ENCODE measurements around the gene PCSK2. TPM values are rescaled to one million over a fixed set of nuclear protein-coding genes. Genes with fewer than 3 reads are reported as not detected.
A peak's percentile ranks its signal among the peaks of the same experiment; 100 is the strongest.

Gene PCSK2
- total RNA-seq, 1 donor from 2014 or later = 28.7 TPM

DNA sequence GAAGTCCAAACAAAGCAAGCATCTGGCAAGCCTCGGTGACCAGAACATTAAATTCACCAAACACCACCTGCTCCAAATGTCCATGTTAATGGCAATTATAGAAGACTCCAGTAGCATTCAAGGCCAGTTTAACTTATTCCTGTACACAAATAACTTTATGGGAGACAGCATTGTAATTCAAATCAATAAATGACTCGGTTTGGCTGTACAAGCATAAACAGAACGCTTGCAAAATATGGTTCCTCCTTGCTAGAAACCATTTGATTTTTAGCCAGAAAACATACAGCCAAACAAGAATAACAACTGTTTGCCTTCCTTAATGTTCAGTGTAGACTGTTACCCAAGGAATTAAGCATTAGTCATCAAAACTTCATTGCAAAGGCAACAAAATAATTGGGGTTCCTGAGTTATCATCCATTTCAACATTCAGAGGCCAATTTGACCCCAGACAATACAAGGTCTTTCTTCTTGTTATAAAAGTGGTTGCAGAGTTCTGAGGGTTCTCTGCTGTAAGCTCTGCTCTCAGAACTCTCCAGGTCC, 179.3 kb downstream of the PCSK2 start:
- Mint-ChIP-seq H3K4me3 (ENCODE audit: unreplicated experiment) (no peak overlapping the region), H3K27ac (ENCODE audit: unreplicated experiment) (no peak overlapping the region), H3K27me3 (ENCODE audit: unreplicated experiment) (peaks cover 1% of the 10 kb centered on the region), H3K9me3 (ENCODE audit: unreplicated experiment) (no peaks in the 10 kb centered on the region), H3K36me3 (ENCODE audit: unreplicated experiment) (no peaks in the 10 kb centered on the region), H3K4me1 (ENCODE audit: low read depth, unreplicated experiment) (no peaks in the 10 kb centered on the region)
- DNase-seq = no peak
- TF ChIP-seq, protein P1, sequence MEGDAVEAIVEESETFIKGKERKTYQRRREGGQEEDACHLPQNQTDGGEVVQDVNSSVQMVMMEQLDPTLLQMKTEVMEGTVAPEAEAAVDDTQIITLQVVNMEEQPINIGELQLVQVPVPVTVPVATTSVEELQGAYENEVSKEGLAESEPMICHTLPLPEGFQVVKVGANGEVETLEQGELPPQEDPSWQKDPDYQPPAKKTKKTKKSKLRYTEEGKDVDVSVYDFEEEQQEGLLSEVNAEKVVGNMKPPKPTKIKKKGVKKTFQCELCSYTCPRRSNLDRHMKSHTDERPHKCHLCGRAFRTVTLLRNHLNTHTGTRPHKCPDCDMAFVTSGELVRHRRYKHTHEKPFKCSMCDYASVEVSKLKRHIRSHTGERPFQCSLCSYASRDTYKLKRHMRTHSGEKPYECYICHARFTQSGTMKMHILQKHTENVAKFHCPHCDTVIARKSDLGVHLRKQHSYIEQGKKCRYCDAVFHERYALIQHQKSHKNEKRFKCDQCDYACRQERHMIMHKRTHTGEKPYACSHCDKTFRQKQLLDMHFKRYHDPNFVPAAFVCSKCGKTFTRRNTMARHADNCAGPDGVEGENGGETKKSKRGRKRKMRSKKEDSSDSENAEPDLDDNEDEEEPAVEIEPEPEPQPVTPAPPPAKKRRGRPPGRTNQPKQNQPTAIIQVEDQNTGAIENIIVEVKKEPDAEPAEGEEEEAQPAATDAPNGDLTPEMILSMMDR (IDR thresholded peaks at IDR 0.05; ENCODE audit: partially characterized antibody, unreplicated experiment) = no peak

- DNase-seq = no peak
- peaks cover 6% of the 10 kb centered on the region for H3K36me3 Mint-ChIP-seq (ENCODE audit: unreplicated experiment)
- TF ChIP-seq, protein P1 (IDR thresholded peaks at IDR 0.05; ENCODE audit: partially characterized antibody, unreplicated experiment) = no peak
- no peak overlapping the region for H3K27ac Mint-ChIP-seq (ENCODE audit: unreplicated experiment)
- H3K4me3 Mint-ChIP-seq (ENCODE audit: unreplicated experiment) = no peak overlapping the region
- no peaks in the 10 kb centered on the region for H3K4me1 Mint-ChIP-seq (ENCODE audit: low read depth, unreplicated experiment)
- H3K9me3 Mint-ChIP-seq (ENCODE audit: unreplicated experiment) = no peaks in the 10 kb centered on the region
- peaks cover 1% of the 10 kb centered on the region for H3K27me3 Mint-ChIP-seq (ENCODE audit: unreplicated experiment)
Measured at GRCh38 chr20:17407550-17407949, 180.7 kb downstream of the PCSK2 start.

DNA sequence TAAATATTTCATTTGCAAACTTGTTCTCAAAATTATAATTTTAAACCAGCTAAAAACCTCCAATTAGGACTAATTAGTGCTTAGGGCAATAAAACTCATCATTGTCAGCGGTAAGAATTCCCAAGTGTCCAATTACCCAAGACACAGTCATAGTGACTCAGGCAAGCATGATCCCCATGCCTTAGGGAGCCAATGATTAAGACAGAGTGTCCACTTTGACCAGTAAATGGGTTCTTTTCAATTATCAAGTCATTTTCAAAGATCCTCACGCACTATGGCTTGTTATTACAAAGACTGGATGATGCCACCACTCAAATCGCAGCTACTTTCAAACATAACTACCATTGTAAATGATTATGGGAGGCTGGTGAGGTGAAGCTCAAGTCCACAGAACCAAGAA, 190.4 kb downstream of the PCSK2 start:
- peaks cover 6% of the 10 kb centered on the region for H3K27me3 Mint-ChIP-seq (ENCODE audit: unreplicated experiment)
- H3K36me3 Mint-ChIP-seq (ENCODE audit: unreplicated experiment) = peaks cover 4% of the 10 kb centered on the region
- DNase-seq = no peak
- H3K4me1 Mint-ChIP-seq (ENCODE audit: low read depth, unreplicated experiment) = peaks cover 18% of the 10 kb centered on the region
- peak overlapping the region; percentile 60 for H3K27ac Mint-ChIP-seq (ENCODE audit: unreplicated experiment)
- peaks cover 19% of the 10 kb centered on the region for H3K9me3 Mint-ChIP-seq (ENCODE audit: unreplicated experiment)
- no peak overlapping the region for H3K4me3 Mint-ChIP-seq (ENCODE audit: unreplicated experiment)
- TF ChIP-seq, protein P1 (IDR thresholded peaks at IDR 0.05; ENCODE audit: partially characterized antibody, unreplicated experiment) = no peak

DNA sequence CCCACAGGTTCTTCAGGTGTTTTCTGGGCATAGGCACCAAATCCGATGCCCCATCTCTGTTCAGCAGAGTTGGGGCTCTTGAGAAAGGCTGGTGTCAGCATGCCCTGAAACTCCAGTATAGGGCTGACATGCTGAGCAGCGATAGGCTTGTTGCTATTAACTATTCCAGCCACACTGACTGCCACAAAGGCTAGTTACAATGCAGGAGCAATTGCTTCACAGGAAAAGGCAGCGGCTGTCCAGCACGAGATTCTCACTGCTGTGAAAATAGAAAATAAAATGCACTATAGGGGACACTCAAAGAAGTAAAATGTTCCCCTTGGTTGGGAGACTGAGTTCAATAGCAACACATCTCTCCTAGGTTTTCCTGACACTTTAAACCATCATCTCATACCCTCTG, 191.9 kb downstream of the PCSK2 start:
- Mint-ChIP-seq H3K36me3 (ENCODE audit: unreplicated experiment) (no peaks in the 10 kb centered on the region), H3K4me1 (ENCODE audit: low read depth, unreplicated experiment) (peaks cover 18% of the 10 kb centered on the region), H3K4me3 (ENCODE audit: unreplicated experiment) (no peak overlapping the region)

DNA sequence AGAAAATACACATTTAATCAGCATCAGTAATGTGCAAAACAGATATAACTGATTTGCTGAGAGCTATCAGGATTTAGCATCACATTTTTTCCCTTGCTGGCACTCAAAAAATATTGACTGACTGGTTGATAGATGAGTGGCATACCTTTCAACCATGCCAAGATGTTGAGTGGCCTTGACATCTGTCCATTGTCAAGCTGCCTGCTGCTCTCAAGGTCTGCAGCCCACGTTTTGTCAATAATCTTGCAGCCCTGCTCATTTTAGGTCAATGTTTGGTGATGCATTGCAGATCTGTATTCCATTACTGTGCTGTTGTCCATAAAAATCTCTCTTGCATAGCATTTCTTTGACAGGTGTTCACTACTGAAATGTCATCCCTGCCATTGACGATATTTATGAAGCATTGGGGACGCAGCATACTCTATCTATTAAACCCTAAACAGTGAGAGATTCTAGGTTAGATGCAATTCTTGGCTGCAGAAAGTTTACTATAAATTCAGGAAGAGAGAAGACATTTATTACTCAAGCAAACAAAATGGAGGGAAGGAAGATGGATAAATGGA, 192.7 kb downstream of the PCSK2 start:
- H3K4me3 Mint-ChIP-seq (ENCODE audit: unreplicated experiment) = no peak overlapping the region
- peak overlapping the region; percentile 59 for H3K27ac Mint-ChIP-seq (ENCODE audit: unreplicated experiment)
- H3K36me3 Mint-ChIP-seq (ENCODE audit: unreplicated experiment) = peaks cover 4% of the 10 kb centered on the region
- no peak for DNase-seq
- TF ChIP-seq, protein P1 (IDR thresholded peaks at IDR 0.05; ENCODE audit: partially characterized antibody, unreplicated experiment) = no peak
- H3K27me3 Mint-ChIP-seq (ENCODE audit: unreplicated experiment) = peaks cover 6% of the 10 kb centered on the region
- peaks cover 9% of the 10 kb centered on the region for H3K9me3 Mint-ChIP-seq (ENCODE audit: unreplicated experiment)
- peaks cover 18% of the 10 kb centered on the region for H3K4me1 Mint-ChIP-seq (ENCODE audit: low read depth, unreplicated experiment)

More for the DNA sequence above, 191.9 kb downstream of the PCSK2 start:
- H3K27ac Mint-ChIP-seq (ENCODE audit: unreplicated experiment) = no peak overlapping the region
- peaks cover 15% of the 10 kb centered on the region for H3K9me3 Mint-ChIP-seq (ENCODE audit: unreplicated experiment)
- DNase-seq = no peak
- TF ChIP-seq, protein P1 (IDR thresholded peaks at IDR 0.05; ENCODE audit: partially characterized antibody, unreplicated experiment) = no peak
- H3K27me3 Mint-ChIP-seq (ENCODE audit: unreplicated experiment) = peaks cover 4% of the 10 kb centered on the region

Measured in glutamatergic neuron (in vitro differentiated cells).